BLaER1 treated with 17β-estradiol and CSF1 and Interleukin-3, amounts not matched to agents 10 nM and 100 nM (cell line): ENCODE measurements around the gene LRRD1.
"Not testable (repeated sequence)": the region's sequence is repeated elsewhere in the genome, so short reads cannot be mapped to it uniquely, and the experiment has no call there.

Experiments
- H3K27ac ChIP-seq, 11 experiments: shearing (Covaris generic); formaldehyde crosslinking; 2 replicates each; pipeline ENCODE4 v1.8.1; 2022
- H3K27me3 ChIP-seq, 11 experiments: shearing (Covaris generic); formaldehyde crosslinking; 2 replicates each; pipeline ENCODE4 v1.8.1; 2022
- H3K36me3 ChIP-seq, 11 experiments: shearing (Covaris generic); formaldehyde crosslinking; 2 replicates each; pipeline ENCODE4 v1.8.1; 2022
- H3K4me1 ChIP-seq, 10 experiments: shearing (Covaris generic); formaldehyde crosslinking; 2 replicates each; pipeline ENCODE4 v1.8.1; 2022
- H3K4me2 ChIP-seq, 11 experiments: shearing (Covaris generic); formaldehyde crosslinking; 2 replicates each; pipeline ENCODE4 v1.8.1; 2022
- H3K4me3 ChIP-seq, 10 experiments: shearing (Covaris generic); formaldehyde crosslinking; 2 replicates each; pipeline ENCODE4 v1.8.1; 2022
- H3K9ac ChIP-seq, 11 experiments: shearing (Covaris generic); formaldehyde crosslinking; 2 replicates each; pipeline ENCODE4 v1.8.1; 2022
- H3K9me3 ChIP-seq, 11 experiments: shearing (Covaris generic); formaldehyde crosslinking; replicated peaks in 1 of 11; 2 replicates each; pipeline ENCODE4 v1.8.1; 2022
- H4K20me1 ChIP-seq, 11 experiments: shearing (Covaris generic); formaldehyde crosslinking; 2 replicates each; pipeline ENCODE4 v1.8.1; 2022
- Cebpa-rat ChIP-seq, 11 experiments: shearing (Covaris generic); IDR thresholded peaks; 2 replicates each; pipeline ENCODE4 v1.8.1; 2022

The LRRD1 gene

DNA sequence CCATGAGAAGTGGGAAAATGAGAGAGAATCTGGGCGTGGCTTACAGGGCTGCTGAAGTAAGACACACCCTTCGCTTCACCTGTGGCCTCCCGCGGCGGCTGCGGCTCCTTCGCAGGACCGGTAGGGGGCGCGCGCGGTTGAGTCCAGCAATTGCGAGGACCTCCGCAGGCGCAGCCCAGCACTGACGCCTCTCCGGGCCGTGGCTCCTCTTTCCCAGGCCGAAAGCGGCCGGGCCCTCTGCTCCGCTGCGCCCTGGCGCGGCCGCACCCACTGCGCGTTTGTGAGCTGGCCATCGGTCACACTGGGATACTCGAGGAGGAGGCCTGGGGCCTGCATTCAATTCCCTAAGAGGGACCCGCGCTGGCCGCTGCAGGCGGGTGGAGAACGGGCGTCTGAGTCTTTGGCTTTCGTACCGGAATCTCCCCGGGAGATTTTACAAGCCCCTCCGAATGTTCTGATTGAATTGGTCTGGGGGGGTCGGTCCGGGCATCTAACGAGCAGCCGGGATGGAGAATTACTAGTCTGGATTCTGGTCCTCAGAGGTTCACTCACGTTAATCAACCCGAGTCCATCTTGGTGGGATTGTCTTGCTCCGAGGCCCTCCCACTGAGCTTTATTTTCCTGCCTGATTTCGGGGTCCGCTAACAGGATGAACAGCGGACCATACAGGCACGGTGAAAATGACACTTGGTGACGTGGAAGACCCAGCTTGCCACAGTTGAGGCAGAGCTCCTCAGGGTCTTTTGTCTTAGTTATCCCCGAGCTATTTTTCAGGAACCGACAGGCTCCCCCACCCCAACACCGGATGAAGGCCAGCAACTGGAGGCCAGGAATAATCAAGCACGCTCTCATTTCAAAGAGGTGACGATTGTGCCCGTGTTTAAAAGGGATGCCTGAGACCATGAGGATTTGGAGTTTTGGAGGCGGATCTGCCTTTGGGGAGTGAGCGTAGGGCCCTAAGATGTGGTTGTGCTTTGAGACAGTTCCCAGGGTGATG lies at the start of gene LRRD1:
TSS of gene LRRD1 (minus strand) at position 215 of the 997 bp plus-strand sequence. CDS start 13,940 bp downstream, outside the sequence.
- peak within 1 kb of the TSS; percentile 56 to 89 (median 70) for H3K4me2 ChIP-seq

DNA sequence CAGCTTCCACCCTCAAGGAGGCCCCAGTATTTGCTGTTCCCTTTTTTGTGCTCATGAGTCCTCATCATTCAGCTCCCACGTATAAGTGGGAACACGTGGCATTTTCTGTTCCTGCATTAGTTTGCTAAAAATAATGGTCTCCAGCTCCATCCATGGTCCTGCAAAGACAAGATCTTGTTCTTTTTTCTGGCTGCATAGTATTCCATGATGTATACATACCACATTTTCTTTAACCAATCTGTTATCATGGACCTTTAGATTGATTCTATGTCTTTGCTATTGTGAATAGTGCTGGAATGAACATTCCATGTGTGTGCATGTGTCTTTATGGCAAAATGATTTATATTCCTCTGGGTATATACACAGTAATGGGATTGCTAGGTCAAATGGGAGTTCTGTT lies 49.8 kb upstream of the LRRD1 start:
- Histone ChIP-seq H3K27me3 (no peaks in the 10 kb centered on the region), H3K36me3 (peaks cover 85 to 100% (median 93%) of the 10 kb centered on the region in 11 experiments), H3K4me2 (no peak overlapping the region), H4K20me1 (no peaks in the 10 kb centered on the region), H3K9me3 (peaks cover 0 to 14% (median 9%) of the 10 kb centered on the region in 11 experiments; a peak in 13 of 22 replicates), H3K4me3 (no peak overlapping the region), H3K27ac (no peak overlapping the region), H3K9ac (no peak overlapping the region), H3K4me1 (no peaks in the 10 kb centered on the region)
- no peak for TF ChIP-seq Cebpa-rat (IDR thresholded peaks at IDR 0.05)

More for the DNA sequence above, at the start of gene LRRD1:
- Histone ChIP-seq H3K27me3 (peaks cover 0 to 12% (median 8%) of the 10 kb centered on the region in 11 experiments; a peak in 8 of 22 replicates), H3K4me1 (peaks cover 0 to 6% (median 0%) of the 10 kb centered on the region in 10 experiments; a peak in 3 of 20 replicates), H3K9me3 (peaks cover 0 to 8% (median 0%) of the 10 kb centered on the region in 11 experiments; a peak in 2 of 22 replicates), H3K27ac (no peak within 1 kb of the TSS), H3K9ac (peak within 1 kb of the TSS in 6 of 11 experiments; percentile 15 to 62 (median 35); a peak in 6 of 22 replicates), H4K20me1 (no peaks in the 10 kb centered on the region), H3K4me3 (peak within 1 kb of the TSS; percentile 19 to 65 (median 42); a peak in 15 of 20 replicates), H3K36me3 (no peaks in the 10 kb centered on the region)
- no peak for TF ChIP-seq Cebpa-rat (IDR thresholded peaks at IDR 0.05)

DNA sequence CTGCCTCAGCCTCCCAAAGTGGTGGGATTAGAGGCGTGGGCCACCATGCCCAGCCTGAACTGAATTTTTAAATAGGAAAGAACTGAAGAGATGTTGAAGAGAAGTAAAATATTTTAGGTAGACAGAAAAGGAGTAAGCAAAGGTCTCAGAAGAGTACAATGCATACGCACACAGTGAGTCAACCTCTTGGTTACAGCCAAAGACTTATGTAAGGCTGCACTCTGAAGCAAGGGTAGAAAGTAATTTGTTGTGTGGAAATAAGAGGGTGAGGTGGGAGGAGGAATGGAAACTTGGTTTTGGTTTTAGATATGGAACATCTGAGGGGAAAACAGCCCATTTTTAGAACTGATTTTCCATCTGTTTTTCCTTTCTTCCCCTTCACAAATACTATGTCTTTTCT lies 49.2 kb upstream of the LRRD1 start:
- H3K4me3 ChIP-seq: no peak overlapping the region
- H3K9ac ChIP-seq: no peak overlapping the region
- no peak overlapping the region for H3K27ac ChIP-seq
- peaks cover 0 to 14% (median 9%) of the 10 kb centered on the region in 11 experiments; a peak in 13 of 22 replicates for H3K9me3 ChIP-seq
- H4K20me1 ChIP-seq: no peaks in the 10 kb centered on the region
- H3K4me1 ChIP-seq: no peaks in the 10 kb centered on the region
- no peak for TF ChIP-seq Cebpa-rat (IDR thresholded peaks at IDR 0.05)
- no peaks in the 10 kb centered on the region for H3K27me3 ChIP-seq
- H3K4me2 ChIP-seq: no peak overlapping the region
- peaks cover 85 to 100% (median 94%) of the 10 kb centered on the region in 11 experiments for H3K36me3 ChIP-seq

DNA sequence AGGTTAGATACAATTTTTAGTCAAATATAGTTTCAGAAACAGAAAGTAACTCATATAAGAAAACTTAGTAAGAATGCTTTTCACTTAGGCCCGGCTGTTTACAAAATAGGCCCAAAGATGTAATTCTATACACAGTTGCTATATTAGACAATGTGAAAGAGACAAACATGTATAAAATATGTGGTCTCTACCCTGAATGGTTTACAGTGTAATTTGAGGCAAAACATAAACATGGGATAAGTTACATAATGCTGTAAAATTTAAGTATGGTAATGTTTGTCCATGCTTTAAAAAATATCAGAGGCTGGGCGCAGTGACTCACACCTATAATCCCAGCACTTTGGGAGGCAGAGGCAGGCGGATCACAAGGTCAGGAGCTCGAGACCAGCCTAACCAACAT lies 48.0 kb upstream of the LRRD1 start:
- no peak overlapping the region for H3K27ac ChIP-seq

DNA sequence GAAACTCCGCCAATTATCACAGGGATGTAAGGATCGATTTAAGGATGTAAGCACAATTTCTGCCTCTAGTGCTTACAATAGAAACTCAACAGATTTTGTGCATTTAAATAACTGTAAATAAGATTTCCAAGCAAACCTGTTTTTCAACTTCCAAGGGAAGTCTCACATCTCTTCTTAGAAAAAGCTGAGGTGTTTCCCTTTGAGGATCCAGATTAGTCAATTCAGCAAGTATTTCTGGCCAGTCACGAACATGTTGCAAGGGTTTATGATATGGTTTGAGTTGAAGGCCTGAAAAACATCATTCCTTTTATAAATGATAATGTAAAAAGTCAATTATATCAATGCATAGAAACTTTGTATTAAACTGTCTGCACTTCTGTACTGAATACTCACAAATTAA lies 42.8 kb upstream of the LRRD1 start:
- no peak overlapping the region for H3K9ac ChIP-seq
- no peak overlapping the region for H3K27ac ChIP-seq
- H3K4me1 ChIP-seq: no peaks in the 10 kb centered on the region
- H3K4me2 ChIP-seq: no peak overlapping the region
- no peak for TF ChIP-seq Cebpa-rat (IDR thresholded peaks at IDR 0.05)
- H3K36me3 ChIP-seq: peaks cover 87 to 100% (median 96%) of the 10 kb centered on the region in 11 experiments
- no peaks in the 10 kb centered on the region for H3K27me3 ChIP-seq
- no peaks in the 10 kb centered on the region for H3K9me3 ChIP-seq
- no peaks in the 10 kb centered on the region for H4K20me1 ChIP-seq
- H3K4me3 ChIP-seq: no peak overlapping the region

More for the DNA sequence above, 48.0 kb upstream of the LRRD1 start:
- Histone ChIP-seq H4K20me1 (no peaks in the 10 kb centered on the region), H3K9ac (no peak overlapping the region), H3K27me3 (no peaks in the 10 kb centered on the region), H3K4me2 (no peak overlapping the region), H3K4me1 (no peaks in the 10 kb centered on the region), H3K9me3 (peaks cover 0 to 14% (median 9%) of the 10 kb centered on the region in 11 experiments; a peak in 13 of 22 replicates), H3K4me3 (no peak overlapping the region), H3K36me3 (peaks cover 82 to 100% (median 91%) of the 10 kb centered on the region in 11 experiments)
- TF ChIP-seq Cebpa-rat (IDR thresholded peaks at IDR 0.05): no peak

DNA sequence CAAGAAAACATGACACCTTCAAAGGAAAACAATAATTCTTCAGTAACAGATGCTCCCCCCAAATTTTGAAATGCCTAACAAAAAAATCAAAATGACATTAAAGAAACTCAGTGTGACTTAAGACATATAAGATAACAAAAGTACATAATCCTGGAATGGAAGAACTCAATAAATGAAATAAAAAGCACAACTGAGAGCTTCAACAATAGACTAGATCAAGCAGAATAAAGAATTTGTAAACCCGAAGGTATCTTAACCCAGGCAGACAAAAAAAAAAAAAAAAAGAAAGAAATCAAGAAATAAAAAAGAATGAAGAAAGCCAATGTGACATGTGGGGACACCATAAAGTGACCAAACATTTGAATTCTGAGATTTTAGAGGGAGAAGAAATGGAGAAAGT lies 27.7 kb upstream of the LRRD1 start:
- Histone ChIP-seq H4K20me1 (no peaks in the 10 kb centered on the region), H3K27me3 (no peaks in the 10 kb centered on the region), H3K36me3 (peaks cover 96 to 100% (median 99%) of the 10 kb centered on the region in 11 experiments), H3K4me3 (no peak overlapping the region; a peak in 1 of 20 replicates), H3K4me2 (no peak overlapping the region), H3K9me3 (peaks cover 31 to 44% (median 36%) of the 10 kb centered on the region in 11 experiments), H3K27ac (no peak overlapping the region), H3K4me1 (no peaks in the 10 kb centered on the region), H3K9ac (no peak overlapping the region)
- TF ChIP-seq Cebpa-rat (IDR thresholded peaks at IDR 0.05): no peak

DNA sequence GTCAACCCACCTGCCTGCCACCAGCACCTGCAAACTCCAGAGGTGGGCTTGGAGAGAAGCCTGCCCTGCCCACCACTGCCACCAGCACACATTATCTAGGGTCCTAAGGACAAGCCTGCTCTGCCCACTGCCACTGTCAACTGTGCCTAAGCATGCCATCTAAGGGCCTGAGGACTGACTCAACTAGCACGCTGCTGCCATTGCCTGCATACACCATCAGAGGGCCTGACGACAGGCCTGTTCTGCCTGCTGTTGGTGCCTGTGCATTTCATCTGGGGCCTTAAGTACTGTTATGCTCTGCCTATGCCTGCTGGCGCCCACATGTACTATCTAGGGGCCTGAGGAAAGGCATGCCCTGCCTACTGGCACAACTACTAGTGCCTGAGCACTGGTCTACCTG lies 27.0 kb upstream of the LRRD1 start:
- no peaks in the 10 kb centered on the region for H4K20me1 ChIP-seq
- H3K4me3 ChIP-seq: no peak overlapping the region
- H3K9ac ChIP-seq: no peak overlapping the region
- no peak for TF ChIP-seq Cebpa-rat (IDR thresholded peaks at IDR 0.05)
- no peaks in the 10 kb centered on the region for H3K4me1 ChIP-seq
- no peak overlapping the region for H3K27ac ChIP-seq
- H3K27me3 ChIP-seq: no peaks in the 10 kb centered on the region
- peaks cover 31 to 44% (median 35%) of the 10 kb centered on the region in 11 experiments for H3K9me3 ChIP-seq
- peaks cover 93 to 100% (median 99%) of the 10 kb centered on the region in 11 experiments for H3K36me3 ChIP-seq
- H3K4me2 ChIP-seq: no peak overlapping the region

DNA sequence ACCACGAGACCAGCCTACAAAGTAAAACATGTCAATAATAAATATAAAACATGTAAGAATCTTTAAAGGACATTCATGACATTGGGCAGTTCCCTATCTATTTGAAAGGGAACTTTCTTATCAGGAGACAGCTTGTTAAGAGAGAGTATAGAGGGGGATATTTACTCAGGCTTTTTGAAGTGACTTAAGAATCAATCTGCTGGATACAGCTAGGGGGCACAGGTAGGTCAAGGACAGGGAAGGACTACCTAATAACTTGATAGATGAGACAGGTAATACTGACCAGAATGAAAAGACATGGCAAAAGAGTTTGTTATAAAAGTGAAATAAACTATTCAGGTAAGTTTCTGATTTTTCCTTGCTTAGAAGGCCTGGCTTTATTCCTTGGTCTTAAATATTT lies 21.8 kb upstream of the LRRD1 start:
- Histone ChIP-seq H3K4me1 (no peaks in the 10 kb centered on the region), H3K4me2 (no peak overlapping the region), H3K9ac (no peak overlapping the region), H3K27ac (no peak overlapping the region), H4K20me1 (no peaks in the 10 kb centered on the region), H3K36me3 (peaks cover 81 to 100% (median 93%) of the 10 kb centered on the region in 11 experiments), H3K4me3 (no peak overlapping the region), H3K27me3 (no peaks in the 10 kb centered on the region), H3K9me3 (peaks cover 0 to 4% (median under 1%) of the 10 kb centered on the region in 11 experiments; a peak in 11 of 22 replicates)
- TF ChIP-seq Cebpa-rat (IDR thresholded peaks at IDR 0.05): no peak

DNA sequence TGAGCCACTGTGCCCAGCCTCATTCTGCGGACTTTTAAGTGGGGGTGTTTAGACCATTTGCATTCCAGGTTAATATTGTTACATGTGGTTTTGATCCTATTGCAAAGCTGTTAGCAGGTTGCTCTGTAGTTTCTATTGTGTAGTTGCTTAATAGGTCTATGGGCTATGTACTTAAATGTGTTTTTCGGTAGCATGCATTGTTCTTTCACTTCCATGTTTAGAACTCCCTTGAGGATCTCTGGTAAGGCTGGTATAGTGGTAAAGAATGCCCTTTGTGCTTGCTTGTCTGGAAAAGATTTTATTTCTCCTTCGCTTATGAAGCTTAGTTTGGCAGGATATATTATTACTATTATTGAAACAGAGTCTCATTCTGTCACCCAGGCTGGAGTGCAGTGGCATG lies 13.4 kb upstream of the LRRD1 start:
- peaks cover 56 to 74% (median 63%) of the 10 kb centered on the region in 11 experiments for H3K9me3 ChIP-seq
- no peak overlapping the region for H3K9ac ChIP-seq
- no peak for TF ChIP-seq Cebpa-rat (IDR thresholded peaks at IDR 0.05)
- H3K27ac ChIP-seq: no peak overlapping the region
- no peaks in the 10 kb centered on the region for H3K27me3 ChIP-seq
- H4K20me1 ChIP-seq: no peaks in the 10 kb centered on the region
- no peaks in the 10 kb centered on the region for H3K4me1 ChIP-seq
- H3K36me3 ChIP-seq: peaks cover 49 to 69% (median 59%) of the 10 kb centered on the region in 11 experiments
- no peak overlapping the region for H3K4me2 ChIP-seq
- H3K4me3 ChIP-seq: no peak overlapping the region

DNA sequence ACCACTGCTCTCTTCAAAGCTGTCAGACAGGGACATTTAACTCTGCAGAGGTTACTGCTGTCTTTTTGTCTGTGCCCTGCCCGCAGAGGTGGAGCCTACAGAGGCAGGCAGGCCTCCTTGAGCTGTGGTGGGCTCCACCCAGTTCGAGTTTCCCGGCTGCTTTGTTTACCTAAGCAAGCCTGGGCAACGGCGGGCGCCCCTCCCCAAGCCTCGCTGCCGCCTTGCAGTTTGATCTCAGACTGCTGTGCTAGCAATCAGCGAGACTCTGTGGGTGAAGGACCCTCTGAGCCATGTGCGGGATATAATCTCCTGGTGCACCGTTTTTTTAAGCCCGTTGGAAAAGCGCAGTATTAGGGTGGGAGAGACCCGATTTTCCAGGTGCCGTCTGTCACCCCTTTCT lies 10.3 kb upstream of the LRRD1 start:
- H4K20me1 ChIP-seq: not testable (repeated sequence)

DNA sequence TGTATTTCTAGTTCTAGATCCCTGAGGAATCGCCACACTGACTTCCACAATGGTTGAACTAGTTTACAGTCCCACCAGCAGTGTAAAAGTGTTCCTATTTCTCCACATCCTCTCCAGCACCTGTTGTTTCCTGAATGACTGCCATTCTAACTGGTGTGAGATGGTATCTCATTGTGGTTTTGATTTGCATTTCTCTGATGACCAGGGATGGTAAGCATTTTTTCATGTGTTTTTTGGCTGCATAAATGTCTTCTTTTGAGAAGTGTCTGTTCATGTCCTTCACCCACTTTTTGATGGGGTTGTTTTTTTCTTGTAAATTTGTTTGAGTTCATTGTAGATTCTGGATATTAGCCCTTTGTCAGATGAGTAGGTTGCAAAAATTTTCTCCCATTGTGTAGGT lies 5.4 kb upstream of the LRRD1 start:
- H3K27ac ChIP-seq, H4K20me1 ChIP-seq, H3K36me3 ChIP-seq, H3K27me3 ChIP-seq, H3K9ac ChIP-seq, H3K4me2 ChIP-seq, H3K4me3 ChIP-seq, H3K4me1 ChIP-seq: not testable (repeated sequence)
- H3K9me3 ChIP-seq: peaks cover 11 to 24% (median 18%) of the 10 kb centered on the region in 11 experiments

More for the DNA sequence above, 10.3 kb upstream of the LRRD1 start:
- not testable (repeated sequence) for H3K27ac ChIP-seq, H3K4me2 ChIP-seq, H3K4me3 ChIP-seq, H3K9ac ChIP-seq, H3K4me1 ChIP-seq, H3K27me3 ChIP-seq
- Histone ChIP-seq H3K9me3 (peaks cover 57 to 68% (median 62%) of the 10 kb centered on the region in 11 experiments), H3K36me3 (peaks cover 24 to 41% (median 30%) of the 10 kb centered on the region in 11 experiments)
